Suprapubic skin (tissue), 4 donors: ENCODE results near the gene OSBPL8.

Experiments used
- POLR2A ChIP-seq, 2 donors: fragments of 450-650 bp; IDR thresholded peaks; one replicate each; pipeline ENCODE4 v1.6.1; 2017; ENCODE audit warnings: antibody characterized with exemption in 2 of 2, mild to moderate bottlenecking in 2 of 2, moderate library complexity in 2 of 2
- POLR2AphosphoS5 ChIP-seq, 3 donors: sonication (generic); formaldehyde crosslinking; IDR thresholded peaks; one replicate each; pipeline ENCODE4 v1.6.1; 2017; ENCODE audit warnings: antibody characterized with exemption in 3 of 3
- TF ChIP-seq, protein P1 (sequence below), 2 donors: fragments of 200-600 bp in 1 of 2; fragments of 450-650 bp in 1 of 2; sonication (generic) in 1 of 2; IDR thresholded peaks; one replicate each; pipeline ENCODE4 v1.5.1; 2016 to 2019; ENCODE audit warnings: antibody characterized with exemption in 2 of 2, mild to moderate bottlenecking in 1 of 2, moderate library complexity in 1 of 2

DNA sequence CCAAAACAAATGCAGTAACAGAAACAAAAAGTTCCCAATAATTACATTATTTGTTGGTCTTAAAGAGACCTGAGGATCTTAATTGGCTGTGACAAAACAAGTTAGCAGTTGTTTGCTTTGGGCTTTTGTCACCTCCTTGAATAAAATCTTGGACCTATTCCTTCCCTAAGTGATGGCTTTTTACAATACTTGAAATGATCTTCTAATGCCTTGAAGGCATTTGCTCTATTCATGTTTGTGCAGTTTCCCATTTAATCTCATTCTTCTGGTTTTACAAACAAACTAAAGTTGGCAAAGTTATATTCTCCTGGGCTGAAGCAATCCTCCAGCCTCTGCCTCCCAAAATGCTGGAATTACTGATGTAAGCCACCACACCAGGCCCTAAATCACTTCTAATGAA lies 98.8 kb downstream of the OSBPL8 start:
- TF ChIP-seq, protein P1, sequence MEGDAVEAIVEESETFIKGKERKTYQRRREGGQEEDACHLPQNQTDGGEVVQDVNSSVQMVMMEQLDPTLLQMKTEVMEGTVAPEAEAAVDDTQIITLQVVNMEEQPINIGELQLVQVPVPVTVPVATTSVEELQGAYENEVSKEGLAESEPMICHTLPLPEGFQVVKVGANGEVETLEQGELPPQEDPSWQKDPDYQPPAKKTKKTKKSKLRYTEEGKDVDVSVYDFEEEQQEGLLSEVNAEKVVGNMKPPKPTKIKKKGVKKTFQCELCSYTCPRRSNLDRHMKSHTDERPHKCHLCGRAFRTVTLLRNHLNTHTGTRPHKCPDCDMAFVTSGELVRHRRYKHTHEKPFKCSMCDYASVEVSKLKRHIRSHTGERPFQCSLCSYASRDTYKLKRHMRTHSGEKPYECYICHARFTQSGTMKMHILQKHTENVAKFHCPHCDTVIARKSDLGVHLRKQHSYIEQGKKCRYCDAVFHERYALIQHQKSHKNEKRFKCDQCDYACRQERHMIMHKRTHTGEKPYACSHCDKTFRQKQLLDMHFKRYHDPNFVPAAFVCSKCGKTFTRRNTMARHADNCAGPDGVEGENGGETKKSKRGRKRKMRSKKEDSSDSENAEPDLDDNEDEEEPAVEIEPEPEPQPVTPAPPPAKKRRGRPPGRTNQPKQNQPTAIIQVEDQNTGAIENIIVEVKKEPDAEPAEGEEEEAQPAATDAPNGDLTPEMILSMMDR (IDR thresholded peaks at IDR 0.05): no peak
- no peak for TF ChIP-seq POLR2A (IDR thresholded peaks at IDR 0.05)
- TF ChIP-seq POLR2AphosphoS5 (IDR thresholded peaks at IDR 0.05): no peak
